DND-41 (cell line): ENCODE data around the gene CLEC1B.

ENCODE experiments used
- ATAC-seq: fragments of 200-7000 bp; cut with Tn5 transposase; 3 replicates; pipeline ENCODE4 v1.9.1; 2021; ENCODE audit warnings: low read depth; ENCODE audit not compliant: insufficient read depth
- DNase-seq: peaks from one replicate; pipeline ENCODE4 v3.0.0-alpha.2; 2020
- H2AFZ ChIP-seq: 2 replicates; pipeline ENCODE4 v1.6.0; 2012; ENCODE audit warnings: low read depth, low read length
- H3K27ac ChIP-seq: 2 replicates; pipeline ENCODE4 v1.5.1; 2012; ENCODE audit warnings: low read length, inconsistent platforms
- H3K27me3 ChIP-seq: fragments of 200-600 bp; sonication (generic); 2 replicates; pipeline ENCODE4 v1.6.0; 2012; ENCODE audit warnings: low read length, mild to moderate bottlenecking, inconsistent platforms; ENCODE audit not compliant: insufficient read depth, poor library complexity
- H3K36me3 ChIP-seq: 2 replicates; pipeline ENCODE4 v1.5.1; 2012; ENCODE audit warnings: low read length, inconsistent platforms; ENCODE audit not compliant: insufficient read depth
- H3K4me1 ChIP-seq: 2 replicates; pipeline ENCODE4 v1.5.1; 2012; ENCODE audit warnings: mild to moderate bottlenecking, low read length; ENCODE audit not compliant: insufficient read depth
- H3K4me2 ChIP-seq: 2 replicates; pipeline ENCODE4 v1.6.0; 2012; ENCODE audit warnings: mild to moderate bottlenecking, moderate library complexity, low read length, inconsistent platforms; ENCODE audit not compliant: insufficient read depth
- H3K4me3 ChIP-seq, 2 experiments: fragments of 200-600 bp in 1 of 2; shearing (Covaris generic) in 1 of 2; 2 replicates each; pipeline ENCODE4 v1.5.1; 2012 to 2016; ENCODE audit warnings: inconsistent platforms in 2 of 2, low read length in 2 of 2, mild to moderate bottlenecking in 2 of 2, low read depth in 1 of 2, moderate library complexity in 1 of 2
- H3K79me2 ChIP-seq: 2 replicates; pipeline ENCODE4 v1.6.0; 2012; ENCODE audit warnings: low read length, inconsistent platforms; ENCODE audit not compliant: insufficient read depth
- H3K9ac ChIP-seq: 2 replicates; pipeline ENCODE4 v1.6.0; 2012; ENCODE audit warnings: low read depth, mild to moderate bottlenecking, inconsistent platforms, low read length, moderate library complexity
- H3K9me3 ChIP-seq: 2 replicates; pipeline ENCODE4 v1.5.1; 2012; ENCODE audit warnings: low read length, moderate library complexity, mild to moderate bottlenecking, inconsistent platforms; ENCODE audit not compliant: insufficient read depth, severe bottlenecking
- H4K20me1 ChIP-seq: 2 replicates; pipeline ENCODE4 v1.6.0; 2012; ENCODE audit warnings: low read length; ENCODE audit not compliant: insufficient read depth
- EZH2 ChIP-seq: IDR thresholded peaks from 3 replicates; pipeline ENCODE4 v1.6.1; 2012; ENCODE audit warnings: borderline replicate concordance, low read depth, mild to moderate bottlenecking, moderate library complexity, low read length, inconsistent platforms; ENCODE audit not compliant: severe bottlenecking
- TF ChIP-seq, protein P1 (sequence below): IDR thresholded peaks from 2 replicates; pipeline ENCODE4 v1.5.1; 2012; ENCODE audit warnings: borderline replicate concordance, low read length, moderate library complexity, mild to moderate bottlenecking; ENCODE audit not compliant: poor library complexity, severe bottlenecking; ENCODE audit errors: extremely low read depth

Gene CLEC1B

GRCh38 chr12:9973949-9974348, 25.0 kb downstream of the CLEC1B start:
- H3K9ac ChIP-seq = no peak overlapping the region
- no peak for DNase-seq
- no peaks in the 10 kb centered on the region for H3K36me3 ChIP-seq
- peaks cover 18% of the 10 kb centered on the region for H3K27me3 ChIP-seq
- no peak overlapping the region for H3K4me2 ChIP-seq
- H4K20me1 ChIP-seq = no peaks in the 10 kb centered on the region
- no peak overlapping the region for H2AFZ ChIP-seq
- TF ChIP-seq, protein P1, sequence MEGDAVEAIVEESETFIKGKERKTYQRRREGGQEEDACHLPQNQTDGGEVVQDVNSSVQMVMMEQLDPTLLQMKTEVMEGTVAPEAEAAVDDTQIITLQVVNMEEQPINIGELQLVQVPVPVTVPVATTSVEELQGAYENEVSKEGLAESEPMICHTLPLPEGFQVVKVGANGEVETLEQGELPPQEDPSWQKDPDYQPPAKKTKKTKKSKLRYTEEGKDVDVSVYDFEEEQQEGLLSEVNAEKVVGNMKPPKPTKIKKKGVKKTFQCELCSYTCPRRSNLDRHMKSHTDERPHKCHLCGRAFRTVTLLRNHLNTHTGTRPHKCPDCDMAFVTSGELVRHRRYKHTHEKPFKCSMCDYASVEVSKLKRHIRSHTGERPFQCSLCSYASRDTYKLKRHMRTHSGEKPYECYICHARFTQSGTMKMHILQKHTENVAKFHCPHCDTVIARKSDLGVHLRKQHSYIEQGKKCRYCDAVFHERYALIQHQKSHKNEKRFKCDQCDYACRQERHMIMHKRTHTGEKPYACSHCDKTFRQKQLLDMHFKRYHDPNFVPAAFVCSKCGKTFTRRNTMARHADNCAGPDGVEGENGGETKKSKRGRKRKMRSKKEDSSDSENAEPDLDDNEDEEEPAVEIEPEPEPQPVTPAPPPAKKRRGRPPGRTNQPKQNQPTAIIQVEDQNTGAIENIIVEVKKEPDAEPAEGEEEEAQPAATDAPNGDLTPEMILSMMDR = no peak
- no peak for TF ChIP-seq EZH2
- no peaks in the 10 kb centered on the region for H3K79me2 ChIP-seq
- H3K4me3 ChIP-seq = no peak overlapping the region
- peaks cover 7% of the 10 kb centered on the region; the same call in 1 of the 2 replicates for H3K4me1 ChIP-seq
- no peaks in the 10 kb centered on the region for H3K9me3 ChIP-seq
- ATAC-seq = no peak
- no peak overlapping the region for H3K27ac ChIP-seq

- no peaks in the 10 kb centered on the region for H4K20me1 ChIP-seq
- TF ChIP-seq EZH2 = no peak
- TF ChIP-seq, protein P1 = no peak
- 0 out of 2 replicates have a peak within 1 kb of the TSS, but pooled peaks have one; percentile 8 for H3K27ac ChIP-seq
- H3K4me1 ChIP-seq = peaks cover 7% of the 10 kb centered on the region; the same call in 1 of the 2 replicates
- H3K9me3 ChIP-seq = no peaks in the 10 kb centered on the region
- no peak within 1 kb of the TSS for H3K4me3 ChIP-seq
- ATAC-seq (no peak), DNase-seq (no peak)
- H3K4me2 ChIP-seq = no peak within 1 kb of the TSS
- H3K9ac ChIP-seq = no peak within 1 kb of the TSS
- no peak within 1 kb of the TSS for H2AFZ ChIP-seq
- peaks cover 16% of the 10 kb centered on the region for H3K27me3 ChIP-seq
- no peaks in the 10 kb centered on the region for H3K36me3 ChIP-seq
- H3K79me2 ChIP-seq = no peaks in the 10 kb centered on the region
Measured at GRCh38 chr12:9971181-9971580, 27.7 kb downstream of the CLEC1B start, which contains the start of gene CLEC12A. Gene CLEC12A (plus strand): TSS chr12:9971409. CDS start chr12:9971597, 188 bp downstream.

DNA sequence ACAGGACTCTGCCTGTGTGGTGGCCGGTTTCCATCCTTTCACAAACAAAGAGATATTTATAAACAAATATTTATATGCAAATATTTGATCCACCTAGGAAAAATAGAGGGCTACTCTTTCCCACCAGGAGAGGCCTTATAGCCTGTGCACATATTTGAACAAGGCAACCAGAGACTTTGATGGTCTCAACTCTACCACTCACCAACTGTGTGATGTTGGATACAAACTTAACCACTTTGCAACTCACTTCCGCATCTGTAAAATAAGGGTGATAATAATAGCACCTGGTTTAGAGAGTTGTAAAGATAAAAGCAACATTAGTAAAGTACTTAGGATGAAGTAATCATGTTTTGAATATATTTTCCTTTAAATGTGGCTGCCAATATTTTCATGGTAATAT, 29.2 kb downstream of the CLEC1B start:
- Histone ChIP-seq H3K27me3 (peaks cover 16% of the 10 kb centered on the region), H4K20me1 (no peaks in the 10 kb centered on the region), H3K9ac (no peak overlapping the region), H3K79me2 (no peaks in the 10 kb centered on the region), H3K9me3 (no peaks in the 10 kb centered on the region), H3K4me2 (no peak overlapping the region), H2AFZ (no peak overlapping the region), H3K4me3 (no peak overlapping the region), H3K36me3 (no peaks in the 10 kb centered on the region), H3K27ac (no peak overlapping the region), H3K4me1 (peaks cover 7% of the 10 kb centered on the region; the same call in 1 of the 2 replicates)
- DNase-seq = no peak
- no peak for ATAC-seq
- TF ChIP-seq EZH2 = no peak
- TF ChIP-seq, protein P1 = no peak
